ENCODE measurements around the gene LCOR.

- TF ChIP-seq CTCF (IDR thresholded peaks at IDR 0.05; ENCODE audit: poor library complexity) (no peak), EZH2phosphoT487 (IDR thresholded peaks at IDR 0.05; ENCODE audit: low read depth, severe bottlenecking, unreplicated experiment) (no peak), EZH2 (IDR thresholded peaks at IDR 0.05; ENCODE audit: borderline replicate concordance) (no peak)
These were observed 172.5 kb downstream of the LCOR start for GRCh38 chr10:97004591-97004990.
